HG02623 (cell line): ENCODE measurements around the gene RPS6KC1.
A peak's percentile ranks its signal among the peaks of the same experiment; 100 is the strongest.
"Not testable (repeated sequence)": the region's sequence is repeated elsewhere in the genome, so short reads cannot be mapped to it uniquely, and the experiment has no call there.

Experiments
- ATAC-seq: cut with Tn5 transposase; IDR thresholded peaks from one replicate; pipeline ENCODE4 v1.9.1; 2021; ENCODE audit warnings: moderate library complexity; ENCODE audit not compliant: unreplicated experiment

Gene RPS6KC1

DNA sequence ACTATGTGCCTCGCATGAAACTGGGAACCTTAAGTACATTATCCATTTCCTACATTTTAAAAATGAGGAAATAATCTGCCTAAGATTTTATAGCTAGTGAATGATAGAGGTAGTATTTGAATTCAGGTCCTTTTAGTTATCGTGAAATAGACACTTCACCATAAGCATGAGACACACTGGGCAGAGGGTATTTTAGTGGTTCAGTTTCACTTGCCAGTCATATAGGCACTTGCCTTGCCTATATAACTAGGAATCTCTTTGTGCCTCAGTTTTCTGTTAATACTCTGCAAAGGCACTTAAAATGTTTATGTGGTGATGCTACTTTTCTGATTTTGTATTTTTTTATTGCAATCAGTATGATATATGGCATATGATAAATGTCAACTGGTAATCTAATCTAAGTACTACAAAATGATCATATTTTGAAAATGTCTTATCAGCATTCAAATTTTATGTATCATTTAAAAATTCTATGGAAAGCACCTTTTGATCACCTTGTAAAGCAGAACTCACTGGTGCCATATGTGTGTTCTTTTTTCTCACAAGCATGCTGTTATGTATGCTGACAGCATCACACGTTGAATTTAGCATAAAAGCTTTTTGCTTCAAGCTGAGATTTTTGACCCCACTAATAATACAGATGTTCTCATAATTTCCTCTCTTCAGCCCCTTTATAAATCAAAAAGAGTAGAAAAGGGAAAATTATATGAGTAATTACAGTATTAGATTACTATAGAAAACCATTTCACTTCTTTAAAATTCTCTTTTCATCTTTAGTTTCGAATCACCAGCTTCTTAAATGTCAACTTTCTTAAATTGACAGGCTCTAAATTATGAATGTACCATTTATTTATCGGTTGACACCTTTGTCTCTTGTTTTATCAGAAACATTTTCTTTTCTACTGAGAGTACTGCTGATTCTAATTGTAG is 52.6 kb downstream of the RPS6KC1 start:
- no peak for ATAC-seq

DNA sequence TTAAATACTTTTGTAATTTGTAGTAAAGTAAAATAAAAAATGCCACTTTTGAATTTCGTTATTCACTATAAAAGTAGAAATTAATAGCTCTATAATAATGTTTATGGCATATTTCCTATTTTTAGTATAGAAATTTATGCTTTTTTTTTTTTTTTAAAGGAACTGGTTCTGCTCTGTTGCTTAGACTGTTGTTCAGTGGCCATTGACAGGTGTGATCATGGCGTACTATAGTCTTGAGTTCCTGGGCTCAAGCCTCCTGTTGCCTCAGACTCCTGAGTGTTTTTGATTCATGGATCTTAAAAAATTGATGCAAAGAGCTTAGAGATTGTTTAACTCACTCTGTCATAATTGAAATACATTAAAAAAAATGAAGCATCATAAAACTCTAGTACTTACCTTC is 53.6 kb downstream of the RPS6KC1 start:
- no peak for ATAC-seq

DNA sequence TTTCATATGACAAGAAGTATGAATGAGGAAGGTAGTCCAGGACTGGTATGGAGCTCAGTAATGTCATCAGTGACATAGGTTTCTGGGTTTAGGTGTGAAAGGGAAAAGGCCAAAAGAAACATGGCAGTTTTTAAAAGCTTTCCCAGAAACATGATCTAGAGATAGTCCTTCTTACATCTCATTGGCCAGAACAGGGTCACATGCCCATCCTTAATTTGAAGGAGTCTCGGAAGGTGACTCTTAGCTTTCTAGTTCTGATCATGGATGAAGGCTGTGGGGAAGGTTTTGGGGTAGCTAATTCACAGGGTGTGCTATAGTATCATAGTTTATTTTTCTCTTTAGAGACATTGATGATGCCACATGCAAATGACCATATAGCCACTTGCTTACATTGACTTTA is 55.3 kb downstream of the RPS6KC1 start:
- ATAC-seq, result no peak

DNA sequence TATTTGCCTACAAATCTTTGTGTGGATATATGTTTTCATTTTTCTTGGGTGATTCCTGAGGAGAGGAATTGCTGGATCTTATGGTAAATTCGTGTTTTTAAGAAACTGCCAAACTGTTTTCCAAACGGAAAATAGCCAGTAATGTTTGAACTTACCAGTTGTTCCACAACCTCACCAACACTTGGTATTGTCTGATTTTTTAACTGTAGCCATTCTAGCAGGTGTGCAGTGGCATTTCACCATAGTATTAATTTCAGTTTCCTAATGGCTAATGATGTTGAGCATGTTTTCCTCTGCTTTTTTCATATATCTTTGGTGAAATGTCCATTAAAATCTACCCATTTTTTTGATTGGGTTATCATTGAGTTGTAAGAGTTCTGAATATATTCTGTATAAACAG is 56.6 kb downstream of the RPS6KC1 start:
- ATAC-seq, result no peak

DNA sequence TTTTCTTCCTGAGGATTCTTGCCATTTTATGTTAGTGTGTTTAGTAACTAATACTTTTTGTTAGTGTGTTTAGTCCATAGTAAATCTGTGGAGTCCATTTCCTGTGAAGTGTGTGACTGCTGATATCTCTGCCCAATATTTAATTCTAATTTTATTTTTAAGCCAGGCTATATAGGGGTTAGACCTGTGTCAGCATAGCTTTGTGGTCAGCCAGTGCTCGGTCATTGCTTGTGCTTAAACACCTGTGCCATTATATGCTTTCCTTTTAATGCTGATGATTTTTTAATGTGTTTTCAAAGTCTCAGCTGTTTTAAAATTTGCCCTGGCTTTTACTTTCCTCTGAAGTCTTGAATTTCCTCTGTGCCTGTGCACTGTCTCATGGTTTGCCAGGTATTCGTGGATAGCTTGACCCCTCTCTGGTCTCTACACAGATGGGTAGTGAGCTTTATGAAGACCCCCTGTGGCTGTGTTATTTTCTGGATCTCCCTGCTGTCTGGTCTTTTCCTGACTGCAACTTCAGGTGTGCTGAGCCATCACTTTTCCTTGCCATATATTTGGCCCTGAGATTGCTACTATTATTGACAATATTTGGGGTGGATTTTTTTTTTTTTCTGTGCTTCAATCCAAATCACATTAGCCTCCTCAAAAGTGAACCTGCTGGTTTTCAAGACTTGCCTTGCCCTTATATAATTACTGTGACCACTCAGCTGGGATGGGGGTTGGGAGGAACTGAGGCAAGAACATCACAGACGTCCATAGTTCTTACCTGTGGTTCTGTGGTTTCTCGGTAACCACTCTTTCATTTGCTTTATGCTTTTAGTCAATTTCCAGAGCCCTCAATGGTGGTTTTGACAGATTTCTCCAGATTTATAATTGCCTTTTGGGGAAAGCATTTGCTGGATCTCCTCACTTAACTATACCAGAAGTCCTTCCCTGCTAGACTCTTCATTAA is 59.6 kb downstream of the RPS6KC1 start:
- ATAC-seq, result peak; percentile 64

DNA sequence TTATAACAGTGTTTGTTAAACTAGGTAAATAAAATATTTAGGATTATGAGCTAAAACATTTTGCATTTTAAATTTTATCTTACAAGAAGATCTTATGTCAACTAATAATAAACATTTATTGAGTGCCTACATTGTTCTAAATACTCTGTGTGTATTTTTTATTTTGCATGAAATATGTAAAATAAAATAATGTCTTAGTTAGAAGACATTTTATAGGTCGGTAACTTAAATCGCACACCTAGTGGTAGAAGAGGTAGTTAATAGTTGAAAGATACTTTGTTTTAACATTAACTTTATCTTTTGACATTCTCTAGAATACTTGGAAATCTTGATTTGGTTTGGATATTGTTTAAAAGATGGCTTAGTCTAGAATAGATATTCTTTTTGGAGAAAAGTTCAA is 60.5 kb downstream of the RPS6KC1 start:
- ATAC-seq, result no peak

DNA sequence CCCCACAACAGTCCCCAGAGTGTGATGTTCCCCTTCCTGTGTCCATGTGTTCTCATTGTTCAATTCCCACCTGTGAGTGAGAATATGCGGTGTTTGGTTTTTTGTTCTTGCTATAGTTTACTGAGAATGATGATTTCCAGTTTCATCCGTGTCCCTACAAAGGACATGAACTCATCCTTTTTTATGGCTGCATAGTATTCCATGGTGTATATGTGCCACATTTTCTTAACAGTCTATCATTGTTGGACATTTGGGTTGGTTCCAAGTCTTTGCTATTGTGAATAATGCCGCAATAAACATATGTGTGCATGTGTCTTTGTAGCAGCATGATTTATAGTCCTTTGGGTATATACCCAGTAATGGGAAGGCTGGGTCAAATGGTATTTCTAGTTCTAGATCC is 61.7 kb downstream of the RPS6KC1 start:
- ATAC-seq, result not testable (repeated sequence)

DNA sequence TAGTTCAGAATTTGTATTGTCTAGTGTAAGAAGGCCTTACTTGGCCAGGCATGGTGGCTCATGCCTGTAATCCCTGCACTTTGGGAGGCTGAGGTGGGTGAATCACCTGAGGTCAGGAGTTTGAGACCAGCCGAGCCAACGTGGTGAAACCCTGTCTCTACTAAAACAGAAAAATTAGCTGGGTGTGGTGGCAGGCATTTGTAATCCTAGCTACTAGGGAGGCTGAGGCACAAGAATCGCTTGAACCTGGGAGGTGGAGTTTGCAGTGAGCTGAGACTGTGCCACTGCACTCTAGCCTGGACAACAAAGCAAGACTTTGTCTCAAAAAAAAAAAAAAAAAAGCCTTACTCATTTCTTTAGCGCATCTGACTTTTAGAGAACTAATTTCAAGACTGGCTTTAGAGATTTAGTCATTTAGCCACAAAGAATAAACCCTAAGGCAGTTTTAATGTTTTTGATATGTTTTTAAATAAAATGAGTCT is 66.7 kb downstream of the RPS6KC1 start:
- not testable (repeated sequence) for ATAC-seq

DNA sequence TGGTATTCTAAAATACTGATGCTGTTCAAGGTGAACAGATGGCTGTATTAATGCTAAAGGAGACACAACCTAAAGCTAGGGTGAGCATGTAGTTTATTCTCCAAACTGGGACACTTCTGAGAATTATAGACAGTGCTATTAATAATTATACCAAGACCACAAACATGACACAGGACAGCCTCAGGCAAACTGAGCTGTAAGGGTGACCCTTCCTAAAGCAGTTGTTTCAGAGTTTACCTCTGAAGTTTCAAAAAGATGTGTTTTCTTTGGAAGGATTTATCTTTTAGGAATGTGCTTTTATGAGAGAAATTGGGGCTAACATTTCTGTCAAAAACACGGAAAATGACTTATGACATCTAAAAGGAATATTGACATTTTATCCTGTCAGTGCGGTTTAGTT is 68.8 kb downstream of the RPS6KC1 start:
- no peak for ATAC-seq

DNA sequence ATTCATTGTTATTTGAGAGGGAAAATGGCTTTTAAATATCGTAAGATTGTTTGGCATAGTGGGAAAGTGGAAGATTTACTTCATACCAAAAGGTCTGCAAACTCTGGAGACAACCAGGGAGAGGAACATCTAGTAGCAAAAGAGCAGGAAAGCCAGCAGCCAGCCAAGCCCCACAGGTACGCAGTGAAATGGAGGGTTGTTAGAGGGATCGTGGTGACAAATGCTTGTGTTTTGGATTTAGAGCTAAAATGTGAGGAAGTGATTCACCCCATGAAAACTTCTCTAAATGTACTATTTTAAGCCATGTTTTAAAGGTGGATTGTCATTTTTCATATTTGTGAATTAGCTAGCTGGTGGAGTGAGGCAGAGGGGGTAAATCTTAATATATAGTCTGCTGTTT is 69.3 kb downstream of the RPS6KC1 start:
- no peak for ATAC-seq

DNA sequence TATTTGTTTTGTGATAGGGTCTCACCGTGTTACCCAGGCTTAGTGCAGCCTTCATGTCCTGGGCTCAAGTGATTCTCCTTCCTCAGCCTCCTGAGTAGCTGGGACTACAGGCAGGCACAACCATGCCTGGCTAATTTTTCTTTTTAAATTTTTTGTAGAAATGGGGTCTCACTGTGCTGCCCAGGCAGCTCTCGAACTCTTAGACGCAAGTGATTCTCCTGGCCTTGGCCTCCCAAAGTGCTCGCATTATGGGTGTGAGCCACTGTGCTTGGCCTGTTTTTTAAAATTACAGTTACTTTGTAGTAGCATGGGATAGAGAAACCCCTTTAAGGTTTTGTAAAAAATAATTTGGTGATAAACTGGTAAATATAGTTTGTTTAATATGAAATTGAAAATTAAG is 69.9 kb downstream of the RPS6KC1 start:
- ATAC-seq, result no peak

DNA sequence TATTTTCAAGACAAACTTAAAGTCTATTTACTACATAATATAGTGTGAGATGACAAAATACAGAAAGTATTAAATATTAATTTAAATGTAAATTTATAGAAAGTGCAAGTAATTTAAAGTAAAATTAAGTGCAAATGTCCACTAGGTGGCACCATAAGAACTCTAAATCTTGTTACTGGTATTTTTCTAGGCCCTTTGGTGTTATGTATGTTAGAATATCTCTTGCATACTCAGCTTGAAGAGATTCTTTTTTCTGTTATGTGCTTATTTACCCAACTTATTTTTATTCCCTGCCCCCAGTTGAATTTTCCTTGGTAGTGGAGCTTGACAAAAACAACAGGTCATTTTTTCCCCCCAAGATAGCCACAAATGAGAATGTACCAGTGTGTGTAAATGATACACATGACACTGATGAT is 71.5 kb downstream of the RPS6KC1 start:
- no peak for ATAC-seq

DNA sequence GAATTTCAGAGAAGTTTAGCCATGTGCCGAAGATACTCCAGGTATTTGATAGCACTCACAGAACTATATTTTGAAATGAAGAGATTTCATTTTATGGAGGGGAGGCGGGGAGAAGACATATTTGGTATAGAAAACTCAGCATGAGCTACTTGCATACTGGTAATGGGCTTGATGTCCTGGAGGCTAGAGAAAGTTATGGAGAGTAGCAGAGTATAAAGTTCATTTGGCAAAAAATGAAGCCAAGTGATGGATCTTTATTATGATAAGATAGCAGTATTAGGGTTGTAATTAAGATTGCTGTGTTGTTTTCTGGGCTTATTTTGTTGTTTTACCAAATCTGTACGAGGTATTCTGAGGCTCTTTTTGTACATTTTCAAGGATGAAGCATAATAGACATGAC is 72.0 kb downstream of the RPS6KC1 start:
- no peak for ATAC-seq

DNA sequence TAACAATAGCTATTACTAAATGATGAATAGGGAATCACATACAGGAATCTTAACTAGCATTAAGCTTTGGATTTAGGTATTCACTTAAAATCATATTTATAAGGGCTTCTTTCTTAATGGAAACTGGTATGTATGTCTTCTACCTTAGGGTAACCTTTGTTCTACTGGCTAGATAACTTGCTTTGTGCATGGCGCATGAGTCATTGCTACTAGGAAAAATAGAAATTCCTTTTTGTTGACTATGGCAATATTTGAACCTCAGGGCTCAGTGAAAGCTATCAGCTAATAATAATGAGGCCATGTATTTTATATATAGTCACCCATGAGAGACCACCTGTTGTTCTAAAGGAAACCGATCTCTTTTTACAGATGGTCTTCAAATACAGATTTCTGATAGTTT is 72.5 kb downstream of the RPS6KC1 start:
- ATAC-seq, result no peak

DNA sequence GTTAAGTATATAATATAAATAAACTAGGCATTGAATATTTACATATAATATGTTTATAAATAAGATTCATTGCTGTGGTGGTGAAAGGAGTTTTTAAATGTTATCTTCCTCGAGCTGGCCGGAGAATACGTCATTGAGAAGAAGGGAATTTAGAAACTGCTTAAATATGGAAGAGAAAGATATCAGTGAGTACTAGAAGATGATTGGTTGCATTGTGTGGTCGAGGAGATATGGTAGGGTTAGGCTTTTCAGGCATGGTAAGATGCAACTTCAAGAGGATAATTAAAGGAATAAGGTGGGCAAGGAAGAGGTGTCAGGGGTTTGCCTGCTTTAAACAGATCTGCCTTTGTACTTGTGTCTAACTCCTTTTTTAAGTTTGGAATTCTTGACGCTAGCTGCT is 73.5 kb downstream of the RPS6KC1 start:
- ATAC-seq, result no peak

DNA sequence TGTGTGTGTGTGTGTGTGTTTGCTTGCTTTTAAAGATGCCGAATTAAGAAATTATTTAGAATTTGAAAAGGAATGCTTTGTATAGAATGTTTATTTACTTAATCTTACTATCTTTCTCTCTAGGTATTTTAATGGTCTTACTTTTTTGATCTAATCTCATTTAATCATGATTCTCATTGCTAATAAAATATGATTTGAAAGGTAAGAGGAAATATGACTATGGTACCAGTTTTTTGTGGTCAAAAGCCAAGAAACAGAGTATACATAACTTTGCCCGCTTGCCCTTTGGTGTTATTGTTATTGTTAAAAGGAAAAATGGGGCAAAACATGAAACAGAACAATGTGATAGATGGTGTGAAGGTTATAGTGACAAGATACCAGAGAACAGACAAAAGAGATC is 74.6 kb downstream of the RPS6KC1 start:
- no peak for ATAC-seq

DNA sequence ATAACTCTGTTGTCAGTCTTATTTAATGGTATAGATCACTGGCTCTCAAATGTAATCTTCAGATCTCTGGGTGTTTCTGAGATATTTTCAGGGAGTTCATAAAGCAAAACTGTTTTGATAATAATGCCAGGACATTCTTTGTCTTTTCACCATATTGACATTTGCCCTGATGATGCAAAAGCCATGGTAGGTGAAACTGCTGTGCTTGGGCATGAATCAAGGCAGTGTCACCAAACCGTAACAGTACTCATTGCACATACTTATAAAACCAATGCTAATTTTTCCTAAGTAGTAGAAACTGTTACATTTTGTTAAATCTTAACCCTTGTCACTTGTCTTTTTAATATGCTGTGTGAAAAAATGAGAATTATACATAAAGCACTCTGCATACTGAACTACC is 76.0 kb downstream of the RPS6KC1 start:
- ATAC-seq, result no peak

DNA sequence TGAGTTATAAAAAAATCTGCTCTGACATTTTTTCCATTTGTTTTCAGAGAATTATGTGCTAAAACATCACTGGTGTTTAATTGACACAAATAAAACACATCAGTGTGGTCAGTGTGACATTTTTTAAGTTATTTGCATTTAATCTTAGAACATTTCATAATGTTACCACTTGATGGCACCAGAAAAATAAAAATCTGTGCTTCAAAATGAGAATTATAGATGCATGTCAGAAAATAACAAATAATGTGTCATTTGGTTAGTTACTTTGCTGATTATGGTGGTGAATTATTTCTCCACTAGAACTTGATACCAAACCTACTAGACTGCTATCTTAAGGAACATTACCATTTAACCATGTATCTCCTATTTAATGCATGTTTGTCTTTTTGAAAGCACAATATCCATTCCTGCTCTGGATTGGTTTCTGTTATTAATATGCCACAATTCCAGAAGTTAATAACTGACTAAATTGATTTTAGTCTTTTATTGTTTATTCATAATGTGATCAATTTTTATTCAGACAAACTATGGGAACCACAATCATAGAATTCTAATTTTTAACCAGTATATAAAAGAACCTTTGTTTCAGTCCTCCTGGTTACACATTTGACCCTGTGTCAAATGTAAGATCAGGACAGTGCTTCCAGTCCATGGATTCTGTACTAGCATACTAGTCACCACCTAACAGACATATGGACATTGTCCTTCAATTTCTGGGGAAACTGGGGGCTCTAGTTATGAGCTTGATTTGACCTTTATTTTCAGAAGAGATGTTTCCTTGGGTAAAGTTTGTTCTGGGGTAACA is 81.0 kb downstream of the RPS6KC1 start:
- no peak for ATAC-seq

DNA sequence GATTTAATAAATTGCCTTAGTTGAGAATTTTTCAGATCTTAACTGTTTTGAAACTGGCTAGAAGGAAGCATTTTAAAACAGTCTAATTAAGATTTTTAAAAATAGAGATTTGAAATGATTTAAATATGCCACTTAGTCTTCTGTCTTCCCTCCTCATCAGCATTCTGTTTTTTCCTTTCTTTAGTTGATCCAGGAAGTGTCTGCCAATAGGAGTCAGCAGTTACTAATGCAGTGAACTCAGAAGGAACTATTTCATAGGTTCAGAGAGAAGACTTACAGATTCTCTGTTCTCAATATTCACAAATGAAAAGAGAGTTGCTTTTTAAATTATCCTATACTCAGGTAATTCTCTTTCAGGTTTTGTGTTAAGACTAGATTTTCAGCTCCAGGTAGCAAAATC is 84.5 kb downstream of the RPS6KC1 start:
- no peak for ATAC-seq

DNA sequence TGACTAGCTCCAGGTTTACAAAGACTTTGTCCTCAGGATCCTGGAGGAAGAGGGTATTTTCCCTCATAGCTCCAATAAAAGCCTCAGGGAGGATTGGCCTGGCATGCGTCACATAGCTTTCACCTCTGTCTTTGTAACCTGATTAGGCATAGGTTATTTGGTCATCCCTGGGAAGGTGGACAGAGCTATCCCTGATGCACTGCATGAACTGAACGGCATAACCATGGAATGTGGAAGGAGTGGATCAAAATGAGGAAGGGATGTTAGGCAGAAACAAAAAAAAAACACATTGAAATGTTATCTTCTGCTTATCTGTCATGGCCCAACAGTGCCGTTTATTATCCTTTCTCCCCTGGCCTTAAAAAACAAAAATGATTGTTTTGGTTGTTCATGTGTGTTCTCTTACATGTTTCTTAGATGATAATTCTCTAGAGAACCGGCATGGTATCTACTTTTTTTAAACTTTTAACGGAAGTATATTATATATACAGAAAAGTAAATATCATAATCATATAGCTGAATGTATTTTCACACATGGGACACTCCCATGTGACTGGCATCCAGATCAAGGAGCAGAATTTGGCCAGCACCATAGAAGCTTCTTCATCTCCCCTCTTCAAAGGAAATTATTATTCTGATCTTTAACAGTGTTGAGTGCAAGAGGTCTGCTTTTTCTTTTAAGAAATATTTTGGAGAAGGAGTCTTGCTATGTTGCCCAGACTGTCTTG is 85.3 kb downstream of the RPS6KC1 start:
- ATAC-seq, result no peak
